ENCODE results near the gene SNAPIN.

DNA sequence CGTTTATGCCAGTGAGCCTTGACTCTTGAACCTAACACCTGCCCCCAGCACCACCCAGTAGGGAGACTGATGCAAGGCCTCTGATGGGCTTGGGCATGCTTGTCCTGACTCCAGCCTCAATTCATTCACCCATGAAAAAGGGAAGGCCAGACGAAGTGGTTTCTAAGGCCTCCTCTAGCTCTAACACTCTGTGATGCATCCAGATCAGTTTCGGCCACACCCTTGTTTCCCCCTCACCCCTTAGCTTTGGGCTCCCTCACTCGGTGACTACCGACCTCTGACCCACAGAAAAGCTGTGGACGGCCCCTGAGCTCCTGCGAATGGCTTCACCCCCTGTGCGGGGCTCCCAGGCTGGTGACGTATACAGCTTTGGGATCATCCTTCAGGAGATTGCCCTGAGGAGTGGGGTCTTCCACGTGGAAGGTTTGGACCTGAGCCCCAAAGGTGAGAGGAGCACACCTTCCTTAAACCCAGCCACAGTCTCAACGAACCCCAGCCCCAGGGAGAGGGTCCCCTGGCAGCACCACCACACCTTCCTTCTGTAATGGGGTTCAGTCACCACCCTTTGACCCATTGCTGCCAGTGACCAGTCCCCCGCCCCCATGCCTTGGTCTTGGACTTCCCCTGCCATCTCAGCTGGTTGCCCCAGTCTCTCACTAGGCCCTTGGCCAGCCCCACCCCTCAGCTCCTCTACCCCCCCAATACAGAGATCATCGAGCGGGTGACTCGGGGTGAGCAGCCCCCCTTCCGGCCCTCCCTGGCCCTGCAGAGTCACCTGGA, 29.0 kb downstream of the SNAPIN start:
- TF ChIP-seq, protein P1, sequence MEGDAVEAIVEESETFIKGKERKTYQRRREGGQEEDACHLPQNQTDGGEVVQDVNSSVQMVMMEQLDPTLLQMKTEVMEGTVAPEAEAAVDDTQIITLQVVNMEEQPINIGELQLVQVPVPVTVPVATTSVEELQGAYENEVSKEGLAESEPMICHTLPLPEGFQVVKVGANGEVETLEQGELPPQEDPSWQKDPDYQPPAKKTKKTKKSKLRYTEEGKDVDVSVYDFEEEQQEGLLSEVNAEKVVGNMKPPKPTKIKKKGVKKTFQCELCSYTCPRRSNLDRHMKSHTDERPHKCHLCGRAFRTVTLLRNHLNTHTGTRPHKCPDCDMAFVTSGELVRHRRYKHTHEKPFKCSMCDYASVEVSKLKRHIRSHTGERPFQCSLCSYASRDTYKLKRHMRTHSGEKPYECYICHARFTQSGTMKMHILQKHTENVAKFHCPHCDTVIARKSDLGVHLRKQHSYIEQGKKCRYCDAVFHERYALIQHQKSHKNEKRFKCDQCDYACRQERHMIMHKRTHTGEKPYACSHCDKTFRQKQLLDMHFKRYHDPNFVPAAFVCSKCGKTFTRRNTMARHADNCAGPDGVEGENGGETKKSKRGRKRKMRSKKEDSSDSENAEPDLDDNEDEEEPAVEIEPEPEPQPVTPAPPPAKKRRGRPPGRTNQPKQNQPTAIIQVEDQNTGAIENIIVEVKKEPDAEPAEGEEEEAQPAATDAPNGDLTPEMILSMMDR (IDR thresholded peaks at IDR 0.05 in 2 of 3, conservative IDR thresholded peaks at IDR 0.05 in 1 of 3; ENCODE audit: borderline replicate concordance in 1 of 3, insufficient read depth in 1 of 3, low read depth in 2 of 3, low read length in 2 of 3) = no peak
- TF ChIP-seq RAD21 (IDR thresholded peaks at IDR 0.05; ENCODE audit: low read depth) = no peak
- TF ChIP-seq EZH2 (IDR thresholded peaks at IDR 0.05) = no peak
- no peak for TF ChIP-seq ZNF274 (IDR thresholded peaks at IDR 0.05; ENCODE audit: low read depth, low read length)
- TF ChIP-seq SP1 (IDR thresholded peaks at IDR 0.05; ENCODE audit: low read depth) = no peak
- TF ChIP-seq EZH2phosphoT487 (IDR thresholded peaks at IDR 0.05; ENCODE audit: borderline replicate concordance) = no peak
- TF ChIP-seq FOSL1 (IDR thresholded peaks at IDR 0.05; ENCODE audit: low read depth) = no peak
- TF ChIP-seq POLR2A (IDR thresholded peaks at IDR 0.05; ENCODE audit: borderline replicate concordance, extremely low read depth, insufficient read depth, insufficient read length) = no peak
- TF ChIP-seq TCF7L2 (IDR thresholded peaks at IDR 0.05; ENCODE audit: borderline replicate concordance, extremely low read depth, insufficient read depth, insufficient read length) = no peak
- no peak for TF ChIP-seq POLR2AphosphoS5 (IDR thresholded peaks at IDR 0.05; ENCODE audit: low read depth, low read length)
